ENCODE data around the gene FAM111B. TPM values are rescaled to one million over a fixed set of nuclear protein-coding genes. Genes with fewer than 3 reads are reported as not detected.

The FAM111B gene, protein sequence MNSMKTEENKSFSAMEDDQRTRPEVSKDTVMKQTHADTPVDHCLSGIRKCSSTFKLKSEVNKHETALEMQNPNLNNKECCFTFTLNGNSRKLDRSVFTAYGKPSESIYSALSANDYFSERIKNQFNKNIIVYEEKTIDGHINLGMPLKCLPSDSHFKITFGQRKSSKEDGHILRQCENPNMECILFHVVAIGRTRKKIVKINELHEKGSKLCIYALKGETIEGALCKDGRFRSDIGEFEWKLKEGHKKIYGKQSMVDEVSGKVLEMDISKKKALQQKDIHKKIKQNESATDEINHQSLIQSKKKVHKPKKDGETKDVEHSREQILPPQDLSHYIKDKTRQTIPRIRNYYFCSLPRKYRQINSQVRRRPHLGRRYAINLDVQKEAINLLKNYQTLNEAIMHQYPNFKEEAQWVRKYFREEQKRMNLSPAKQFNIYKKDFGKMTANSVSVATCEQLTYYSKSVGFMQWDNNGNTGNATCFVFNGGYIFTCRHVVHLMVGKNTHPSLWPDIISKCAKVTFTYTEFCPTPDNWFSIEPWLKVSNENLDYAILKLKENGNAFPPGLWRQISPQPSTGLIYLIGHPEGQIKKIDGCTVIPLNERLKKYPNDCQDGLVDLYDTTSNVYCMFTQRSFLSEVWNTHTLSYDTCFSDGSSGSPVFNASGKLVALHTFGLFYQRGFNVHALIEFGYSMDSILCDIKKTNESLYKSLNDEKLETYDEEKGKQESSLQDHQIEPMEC
- total RNA-seq (2022; extraction: Qiagen RNA extraction; ENCODE audit: low read depth): 3.6 to 9.5 TPM (median 7.7 TPM) in 5 replicates

DNA sequence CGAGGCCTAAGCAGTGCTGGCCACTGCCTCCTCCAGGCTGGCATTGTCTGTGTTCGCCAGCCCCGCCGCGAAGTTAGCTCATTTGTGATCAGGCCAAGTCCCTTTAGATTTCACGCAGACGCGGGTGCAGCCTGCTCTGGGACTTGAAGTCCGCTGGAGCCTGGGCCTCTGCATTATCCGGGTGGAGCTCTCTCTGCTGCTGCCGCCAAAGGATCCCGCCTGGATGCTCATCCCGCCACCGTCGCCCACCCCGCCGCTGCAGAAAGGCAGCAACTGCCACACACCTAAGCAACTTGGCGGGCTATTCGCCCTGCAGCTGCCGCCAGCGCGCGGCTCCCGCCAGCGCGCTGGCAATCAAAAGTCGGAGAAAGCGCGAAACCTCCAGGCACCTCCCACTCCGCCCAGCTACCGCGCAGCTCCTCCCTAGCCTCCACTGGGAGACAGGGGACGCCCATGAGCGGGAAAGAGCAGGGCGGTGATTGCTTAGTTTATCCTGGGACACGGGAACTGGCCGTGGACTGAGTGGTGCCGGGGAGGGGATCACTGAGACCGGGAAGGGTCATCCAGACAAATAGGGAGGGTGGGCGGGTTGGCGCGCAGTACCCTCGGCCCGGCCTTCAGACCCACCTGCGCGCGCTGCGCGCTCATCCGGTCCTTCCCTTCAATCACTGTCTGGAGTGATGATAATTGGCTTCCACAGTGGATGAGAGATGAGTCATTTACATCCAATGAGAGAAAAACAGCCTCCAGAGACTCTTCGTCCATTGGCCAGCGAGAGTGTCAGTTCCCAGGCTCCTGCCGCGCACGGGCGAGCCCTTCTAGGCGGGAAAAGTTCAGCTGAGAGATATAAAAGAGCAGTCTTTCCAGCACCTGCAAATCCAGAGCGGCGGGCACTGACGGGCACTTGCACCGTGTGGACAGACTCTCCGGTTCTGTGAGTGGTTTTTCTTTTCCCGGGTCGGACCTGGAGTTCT is at the start of gene FAM111B:
Gene FAM111B, plus strand, starts transcription at position 875 of the 974 bp plus-strand sequence. CDS start 2,389 bp downstream, outside the sequence.

DNA sequence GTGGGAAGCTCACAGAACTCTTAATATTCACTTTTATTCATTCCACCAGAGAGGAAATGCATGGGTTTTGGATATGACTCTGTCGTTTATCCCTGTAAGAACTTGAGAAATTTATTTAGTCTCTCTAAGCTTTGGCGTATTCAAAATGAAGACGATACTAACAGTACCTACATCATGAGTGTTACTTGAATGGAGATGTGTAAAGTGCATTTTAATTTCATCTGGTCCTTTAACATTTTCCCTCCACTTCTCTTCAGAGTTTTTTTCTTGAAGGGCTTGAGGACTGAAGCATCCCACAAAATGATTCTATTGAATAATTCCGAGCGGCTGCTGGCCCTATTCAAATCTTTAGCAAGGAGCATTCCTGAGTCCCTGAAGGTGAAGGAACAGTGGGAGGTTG is 21.0 kb upstream of the FAM111B start, which contains the start of gene GLYATL1B:
Gene GLYATL1B, plus strand, starts transcription at position 301 of the 400 bp plus-strand sequence. Its CDS starts 0 bp downstream, at position 301.

DNA sequence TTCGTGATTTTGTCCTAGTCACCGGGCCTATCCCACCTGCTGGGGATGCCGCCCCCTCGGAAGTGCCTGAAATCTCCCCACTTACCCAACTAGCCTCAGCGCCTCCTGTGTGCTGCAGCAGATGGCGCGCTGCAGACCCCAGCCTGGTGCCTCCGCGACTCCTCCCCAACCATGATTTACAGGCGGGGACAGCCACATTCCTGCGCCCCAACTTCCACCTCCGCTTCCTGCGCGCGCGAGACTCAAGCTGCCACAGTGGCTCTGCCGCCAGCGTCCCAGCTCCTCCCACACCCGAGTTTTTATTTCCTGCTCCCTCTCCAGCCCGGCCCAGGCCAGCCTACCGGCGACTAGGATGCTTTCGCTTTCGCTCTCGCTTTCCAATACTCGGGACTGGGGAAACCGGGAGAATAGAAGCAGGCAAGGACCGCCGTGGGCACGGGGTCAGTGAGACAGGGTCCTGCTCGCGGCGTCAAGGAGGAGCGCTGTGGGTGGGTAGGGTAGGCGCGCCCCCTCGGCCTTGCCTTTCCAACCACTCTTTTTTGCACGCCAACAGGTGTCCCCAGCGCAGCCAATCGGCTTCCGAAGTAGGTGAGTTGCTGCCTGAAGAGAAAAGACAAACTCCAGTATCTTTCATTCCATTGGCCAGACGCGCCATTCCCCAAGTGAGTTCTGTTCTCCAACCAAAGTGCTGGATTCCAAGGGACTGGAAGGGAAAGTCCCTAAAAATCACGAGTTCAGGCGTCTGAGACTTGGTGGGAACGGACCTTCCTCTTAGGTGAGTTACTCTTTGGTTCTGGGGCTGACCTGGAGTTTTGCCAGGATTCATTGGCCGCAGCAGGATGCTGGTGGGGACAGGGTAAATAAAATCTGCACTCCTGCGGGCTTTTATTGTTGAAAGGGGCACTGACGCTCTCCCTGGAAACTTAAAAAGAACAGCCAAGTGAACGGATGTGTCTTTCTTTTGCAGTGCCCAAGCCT is 35.8 kb downstream of the FAM111B start, which contains the start of gene FAM111A:
Gene FAM111A, plus strand, starts transcription at position 327 of the 978 bp plus-strand sequence. CDS start 6,017 bp downstream, outside the sequence.

DNA sequence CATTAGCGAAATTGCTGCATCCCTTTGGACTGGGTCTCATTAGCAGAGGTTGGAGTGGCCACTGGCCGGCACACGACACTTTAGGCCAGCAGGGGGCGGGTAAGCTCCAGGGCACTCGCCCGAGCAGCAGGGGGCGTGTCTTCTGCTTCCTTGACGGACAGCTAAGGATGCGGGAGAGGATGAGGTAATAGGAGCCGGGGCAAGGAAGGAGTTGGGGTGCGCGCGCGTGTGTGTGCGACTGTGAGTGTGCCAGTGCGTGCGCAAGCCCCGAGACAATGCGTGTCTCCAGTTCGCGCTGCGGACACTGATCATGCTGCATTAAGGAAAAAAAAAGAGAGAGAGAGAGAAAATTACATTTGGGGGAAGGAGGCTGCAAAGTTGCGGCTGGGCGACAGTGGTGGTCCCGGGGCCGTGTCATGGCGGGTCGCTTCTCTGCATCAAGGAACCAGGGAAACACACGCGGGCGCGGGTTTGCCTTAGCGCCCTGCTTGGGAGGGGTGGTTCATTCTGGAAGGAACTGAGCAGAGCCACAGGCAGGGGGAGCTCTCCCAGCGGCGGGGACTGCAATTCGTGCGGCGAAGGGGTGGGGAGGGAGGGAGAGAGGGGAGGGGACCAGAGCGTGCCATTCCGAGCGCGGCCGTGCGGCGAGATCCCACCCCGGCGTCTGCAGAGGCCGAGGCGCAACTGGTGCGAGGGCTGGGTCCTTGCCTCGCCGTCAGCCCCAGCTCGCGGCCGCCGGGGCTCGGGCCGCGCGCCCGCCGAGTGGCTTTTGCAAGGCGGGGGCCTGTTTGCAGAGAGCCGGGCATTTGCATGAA is 64.7 kb downstream of the FAM111B start, which contains the start of gene DTX4:
Gene DTX4, plus strand, starts transcription at position 625 of the 815 bp plus-strand sequence. CDS start 464 bp downstream, outside the sequence.

Other genes with a start within 250 kb of the FAM111B start
- gene GLYATL1, start 167.7 kb upstream of the FAM111B start, total RNA-seq (2022; extraction: Qiagen RNA extraction; ENCODE audit: low read depth): not detected in 5 replicates
- not detected in 5 replicates for gene GLYATL1B, start 20.9 kb upstream of the FAM111B start, total RNA-seq (2022; extraction: Qiagen RNA extraction; ENCODE audit: low read depth)
- gene FAM111A, start 35.6 kb downstream of the FAM111B start, total RNA-seq (2022; extraction: Qiagen RNA extraction; ENCODE audit: low read depth): 7.8 to 10.4 TPM (median 9.0 TPM) in 5 replicates
- 4.1 to 5.7 TPM (median 5.2 TPM) in 5 replicates for gene DTX4, start 64.9 kb downstream of the FAM111B start, total RNA-seq (2022; extraction: Qiagen RNA extraction; ENCODE audit: low read depth)
- not detected in 5 replicates for gene MPEG1, start 105.7 kb downstream of the FAM111B start, total RNA-seq (2022; extraction: Qiagen RNA extraction; ENCODE audit: low read depth)